Measurements from ENCODE around the gene RPP25L.

RPP25L gene

GRCh38 chr9:34650816-34651215 is 38.9 kb upstream of the RPP25L start:
- intact Hi-C loops (cut with DNase I; ENCODE audit: low total_unique reads) = no loop called here
- Histone ChIP-seq H3K9me3 (no peaks in the 10 kb centered on the region), H3K4me3 (no peak overlapping the region), H3K27ac (peak overlapping the region; percentile 86 to 93), H3K36me3 (peaks cover 8 to 17% (median 16%) of the 10 kb centered on the region in 3 donors), H3K27me3 (no peaks in the 10 kb centered on the region), H3K4me1 (peaks cover 8 to 74% (median 67%) of the 10 kb centered on the region in 4 donors)
- no peak for TF ChIP-seq CTCF (IDR thresholded peaks at IDR 0.05)
- no peak for DNase-seq

- Histone ChIP-seq H3K9me3 (no peaks in the 10 kb centered on the region), H3K27me3 (no peaks in the 10 kb centered on the region), H3K36me3 (peaks cover 8 to 17% (median 16%) of the 10 kb centered on the region in 3 donors), H3K27ac (no peak overlapping the region), H3K4me3 (no peak overlapping the region), H3K4me1 (peaks cover 8 to 54% (median 48%) of the 10 kb centered on the region in 4 donors)
- DNase-seq = no peak
- intact Hi-C loops (cut with DNase I; ENCODE audit: low total_unique reads) = no loop called here
- no peak for TF ChIP-seq CTCF (IDR thresholded peaks at IDR 0.05)
Measured at GRCh38 chr9:34648673-34649072, 36.8 kb upstream of the RPP25L start.

- no peak for TF ChIP-seq CTCF (IDR thresholded peaks at IDR 0.05)
- intact Hi-C loops (cut with DNase I; ENCODE audit: low total_unique reads) = no loop called here
- Histone ChIP-seq H3K27me3 (no peaks in the 10 kb centered on the region), H3K9me3 (no peaks in the 10 kb centered on the region), H3K36me3 (peaks cover 8 to 17% (median 16%) of the 10 kb centered on the region in 3 donors), H3K4me1 (peaks cover 2 to 43% (median 38%) of the 10 kb centered on the region in 4 donors), H3K27ac (peak overlapping the region; percentile 89 to 94), H3K4me3 (peak overlapping the region; percentile 81 to 96)
- DNase-seq = no peak
Measured at GRCh38 chr9:34647651-34648050, 35.8 kb upstream of the RPP25L start.

- Histone ChIP-seq H3K27me3 (no peaks in the 10 kb centered on the region), H3K9me3 (no peaks in the 10 kb centered on the region), H3K36me3 (peaks cover 8 to 17% (median 16%) of the 10 kb centered on the region in 3 donors), H3K4me3 (peak overlapping the region; percentile 81 to 96), H3K4me1 (peaks cover 0 to 38% (median 33%) of the 10 kb centered on the region in 4 donors), H3K27ac (peak overlapping the region; percentile 89 to 94)
- no peak for DNase-seq
- intact Hi-C loops (cut with DNase I; ENCODE audit: low total_unique reads) = no loop called here
- TF ChIP-seq CTCF (IDR thresholded peaks at IDR 0.05) = no peak
Measured at GRCh38 chr9:34647084-34647403, 35.1 kb upstream of the RPP25L start.

GRCh38 chr9:34646211-34647083 is 34.5 kb upstream of the RPP25L start, which contains the start of gene GALT:
TSS of gene GALT (plus strand) at chr9:34646675. CDS start at chr9:34646705, 30 bp downstream.
- DNase-seq = peak; percentile 97
- H3K4me1 ChIP-seq = peaks cover 0 to 34% (median 29%) of the 10 kb centered on the region in 4 donors
- peaks cover 8 to 17% (median 16%) of the 10 kb centered on the region in 3 donors for H3K36me3 ChIP-seq
- peak within 1 kb of the TSS; percentile 89 to 94 for H3K27ac ChIP-seq
- H3K27me3 ChIP-seq = no peaks in the 10 kb centered on the region
- peak; percentile 39 to 55 for TF ChIP-seq CTCF (IDR thresholded peaks at IDR 0.05)
- no peaks in the 10 kb centered on the region for H3K9me3 ChIP-seq
- H3K4me3 ChIP-seq = peak within 1 kb of the TSS; percentile 81 to 96
- intact Hi-C loops (cut with DNase I; ENCODE audit: low total_unique reads) = no loop called here
